ENCODE data around the gene FHDC1. TPM values are rescaled to one million over a fixed set of nuclear protein-coding genes. Genes with fewer than 3 reads are reported as not detected.
"Not testable (repeated sequence)": the region's sequence is repeated elsewhere in the genome, so short reads cannot be mapped to it uniquely, and the experiment has no call there.

Gene FHDC1
- total and polyA plus RNA-seq, 8 donors: 2.9 to 13.4 (median 5.5) TPM

- Histone ChIP-seq H3K4me3 (no peak overlapping the region), H3K9me3 (no peaks in the 10 kb centered on the region), H3K4me1 (no peaks in the 10 kb centered on the region), H3K27ac (no peak overlapping the region), H3K36me3 (peaks cover under 1 to 29% (median 11%) of the 10 kb centered on the region in 4 donors), H3K27me3 (no peaks in the 10 kb centered on the region)
- DNase-seq: no peak
- WGBS, 5 donors: 65 to 94% (median 82%) methylated on average over 1 of the region's 1 CpG
- intact Hi-C loops (cut with DNase I; ENCODE audit: low total_unique reads): no loop called here
- TF ChIP-seq POLR2AphosphoS5 (IDR thresholded peaks at IDR 0.05) (no peak), POLR2A (IDR thresholded peaks at IDR 0.05) (no peak), CTCF (IDR thresholded peaks at IDR 0.05) (no peak), EP300 (IDR thresholded peaks at IDR 0.05) (no peak)
Observed at GRCh38 chr4:152896811-152897210, 39.3 kb upstream of the FHDC1 start.

- H3K27me3 ChIP-seq; intact Hi-C loops (cut with DNase I; ENCODE audit: low total_unique reads); H3K9me3 ChIP-seq; H3K4me3 ChIP-seq; H3K27ac ChIP-seq; DNase-seq; H3K4me1 ChIP-seq: not testable (repeated sequence)
- 87 to 93% (median 89%) methylated on average over 6 of the region's 6 CpGs for WGBS, 5 donors
- peaks cover 0 to 16% (median 1%) of the 10 kb centered on the region in 4 donors for H3K36me3 ChIP-seq
Observed at GRCh38 chr4:152898133-152898532, 38.0 kb upstream of the FHDC1 start.

- Histone ChIP-seq H3K36me3 (peaks cover 0 to 15% (median 0%) of the 10 kb centered on the region in 4 donors), H3K27me3 (no peaks in the 10 kb centered on the region), H3K4me1 (no peaks in the 10 kb centered on the region), H3K9me3 (no peaks in the 10 kb centered on the region), H3K4me3 (no peak overlapping the region), H3K27ac (no peak overlapping the region)
- TF ChIP-seq POLR2A (IDR thresholded peaks at IDR 0.05) (no peak), POLR2AphosphoS5 (IDR thresholded peaks at IDR 0.05) (no peak), EP300 (IDR thresholded peaks at IDR 0.05) (no peak), CTCF (IDR thresholded peaks at IDR 0.05) (no peak)
- intact Hi-C loops (cut with DNase I; ENCODE audit: low total_unique reads): no loop called here
- DNase-seq: no peak
Observed at GRCh38 chr4:152898606-152899005, 37.5 kb upstream of the FHDC1 start.

DNA sequence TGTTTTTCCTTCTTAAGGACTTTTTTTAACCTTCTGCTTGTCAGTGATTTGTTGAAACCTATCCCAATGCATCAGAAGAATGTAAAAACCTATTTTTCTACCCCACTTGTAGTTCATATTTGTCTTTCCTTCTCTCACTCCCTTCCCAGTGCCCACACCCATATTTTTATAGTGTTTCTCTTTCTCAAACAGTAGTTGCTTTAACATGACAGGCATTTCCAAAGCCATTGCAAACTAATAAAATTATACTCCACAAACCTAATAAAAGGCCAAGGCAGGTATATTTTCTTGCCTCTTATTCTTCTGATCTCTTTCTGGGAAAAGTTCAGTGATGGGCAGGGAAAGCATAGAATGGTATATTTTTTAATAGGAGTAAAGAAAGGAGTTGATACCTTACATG, 35.7 kb upstream of the FHDC1 start:
- no peak for TF ChIP-seq CTCF (IDR thresholded peaks at IDR 0.05)
- no peak for TF ChIP-seq POLR2AphosphoS5 (IDR thresholded peaks at IDR 0.05)
- peaks cover 0 to 26% (median 3%) of the 10 kb centered on the region in 4 donors for H3K36me3 ChIP-seq
- H3K27ac ChIP-seq: no peak overlapping the region
- intact Hi-C loops (cut with DNase I; ENCODE audit: low total_unique reads): no loop called here
- H3K9me3 ChIP-seq: no peaks in the 10 kb centered on the region
- no peaks in the 10 kb centered on the region for H3K27me3 ChIP-seq
- DNase-seq: no peak
- H3K4me1 ChIP-seq: no peaks in the 10 kb centered on the region
- no peak overlapping the region for H3K4me3 ChIP-seq

- H3K4me1 ChIP-seq: no peaks in the 10 kb centered on the region
- H3K4me3 ChIP-seq: no peak overlapping the region
- peaks cover 0 to 23% (median 3%) of the 10 kb centered on the region in 4 donors for H3K36me3 ChIP-seq
- intact Hi-C loops (cut with DNase I; ENCODE audit: low total_unique reads): no loop called here
- DNase-seq: no peak
- no peaks in the 10 kb centered on the region for H3K27me3 ChIP-seq
- TF ChIP-seq POLR2A (IDR thresholded peaks at IDR 0.05): no peak
- no peak for TF ChIP-seq EP300 (IDR thresholded peaks at IDR 0.05)
- TF ChIP-seq CTCF (IDR thresholded peaks at IDR 0.05): no peak
- TF ChIP-seq POLR2AphosphoS5 (IDR thresholded peaks at IDR 0.05): no peak
- H3K27ac ChIP-seq: no peak overlapping the region
- WGBS, 5 donors: 83 to 89% (median 89%) methylated on average over 3 of the region's 3 CpGs
- no peaks in the 10 kb centered on the region for H3K9me3 ChIP-seq
Observed at GRCh38 chr4:152901205-152901604, 34.9 kb upstream of the FHDC1 start.
